Measurements from ENCODE around the gene KRTAP6-2.

DNA sequence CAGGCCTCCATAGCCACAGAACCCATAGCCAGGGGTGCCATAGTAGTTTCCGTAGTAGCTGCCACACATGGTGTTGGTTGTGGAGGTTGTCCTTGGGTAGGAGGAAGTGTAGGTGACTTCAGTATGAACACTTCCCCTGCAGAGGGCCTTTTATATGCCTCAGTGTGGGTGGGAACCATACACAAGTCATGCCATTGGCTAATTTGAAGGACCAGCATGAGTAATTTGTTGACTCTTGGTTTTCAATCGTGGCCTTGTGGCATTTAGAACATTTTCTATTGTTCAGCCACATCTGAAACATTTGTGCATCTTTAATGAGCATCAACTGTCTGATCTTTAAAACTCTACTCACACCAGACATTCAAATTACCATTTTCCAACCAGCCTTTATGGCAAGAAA lies 15.1 kb upstream of the KRTAP6-2 start, which contains the start of gene KRTAP6-1:
- TF ChIP-seq, protein P1, sequence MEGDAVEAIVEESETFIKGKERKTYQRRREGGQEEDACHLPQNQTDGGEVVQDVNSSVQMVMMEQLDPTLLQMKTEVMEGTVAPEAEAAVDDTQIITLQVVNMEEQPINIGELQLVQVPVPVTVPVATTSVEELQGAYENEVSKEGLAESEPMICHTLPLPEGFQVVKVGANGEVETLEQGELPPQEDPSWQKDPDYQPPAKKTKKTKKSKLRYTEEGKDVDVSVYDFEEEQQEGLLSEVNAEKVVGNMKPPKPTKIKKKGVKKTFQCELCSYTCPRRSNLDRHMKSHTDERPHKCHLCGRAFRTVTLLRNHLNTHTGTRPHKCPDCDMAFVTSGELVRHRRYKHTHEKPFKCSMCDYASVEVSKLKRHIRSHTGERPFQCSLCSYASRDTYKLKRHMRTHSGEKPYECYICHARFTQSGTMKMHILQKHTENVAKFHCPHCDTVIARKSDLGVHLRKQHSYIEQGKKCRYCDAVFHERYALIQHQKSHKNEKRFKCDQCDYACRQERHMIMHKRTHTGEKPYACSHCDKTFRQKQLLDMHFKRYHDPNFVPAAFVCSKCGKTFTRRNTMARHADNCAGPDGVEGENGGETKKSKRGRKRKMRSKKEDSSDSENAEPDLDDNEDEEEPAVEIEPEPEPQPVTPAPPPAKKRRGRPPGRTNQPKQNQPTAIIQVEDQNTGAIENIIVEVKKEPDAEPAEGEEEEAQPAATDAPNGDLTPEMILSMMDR (IDR thresholded peaks at IDR 0.05): no peak
- no peak for TF ChIP-seq EZH2phosphoT487 (IDR thresholded peaks at IDR 0.05)
